Coronary artery (tissue), 2 donors: Measurements from ENCODE around the gene ISX.

ENCODE experiments used
- DNase-seq: peaks from one replicate; pipeline ENCODE4 v3.0.0-alpha.2; 2017; ENCODE audit warnings: low spot score
- H3K27ac ChIP-seq, 2 donors: fragments of 200-600 bp; sonication (generic); one replicate each; pipeline ENCODE4 v1.5.1; 2016 to 2019
- H3K4me3 ChIP-seq: fragments of 200-600 bp; sonication (generic); 2 replicates; pipeline ENCODE4 v1.5.1; 2016; ENCODE audit warnings: mild to moderate bottlenecking, moderate library complexity
- TF ChIP-seq, protein P1 (sequence below): fragments of 200-600 bp; sonication (generic); IDR thresholded peaks from one replicate; pipeline ENCODE4 v1.5.1; 2019; ENCODE audit warnings: antibody characterized with exemption

Gene ISX

DNA sequence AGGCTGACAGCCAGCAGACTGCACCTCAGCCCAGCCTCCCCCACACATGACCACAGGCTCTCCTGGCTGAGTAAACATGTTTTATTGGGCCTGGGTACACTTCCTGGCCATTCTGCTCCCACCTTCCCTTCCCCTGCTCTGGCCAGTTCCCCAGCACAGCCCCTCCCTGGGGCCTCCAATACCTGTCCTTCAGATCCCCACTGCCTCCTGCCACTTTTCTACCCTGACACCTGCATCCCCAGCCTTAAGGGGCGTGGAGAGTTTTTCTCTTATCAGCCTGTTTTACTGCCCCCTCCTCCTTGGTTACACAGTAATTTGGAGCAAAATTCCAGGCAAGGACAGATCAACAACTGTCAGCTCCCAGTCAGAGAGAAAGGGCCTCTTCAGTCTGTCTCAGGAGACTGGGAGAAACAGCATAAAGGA is at the start of gene ISX:
Gene ISX (plus strand): TSS at position 363 of the 423 bp plus-strand sequence. CDS start 930 bp downstream, outside the sequence.
- Histone ChIP-seq H3K4me3 (no peak within 1 kb of the TSS), H3K27ac (no peak within 1 kb of the TSS)
- TF ChIP-seq, protein P1, sequence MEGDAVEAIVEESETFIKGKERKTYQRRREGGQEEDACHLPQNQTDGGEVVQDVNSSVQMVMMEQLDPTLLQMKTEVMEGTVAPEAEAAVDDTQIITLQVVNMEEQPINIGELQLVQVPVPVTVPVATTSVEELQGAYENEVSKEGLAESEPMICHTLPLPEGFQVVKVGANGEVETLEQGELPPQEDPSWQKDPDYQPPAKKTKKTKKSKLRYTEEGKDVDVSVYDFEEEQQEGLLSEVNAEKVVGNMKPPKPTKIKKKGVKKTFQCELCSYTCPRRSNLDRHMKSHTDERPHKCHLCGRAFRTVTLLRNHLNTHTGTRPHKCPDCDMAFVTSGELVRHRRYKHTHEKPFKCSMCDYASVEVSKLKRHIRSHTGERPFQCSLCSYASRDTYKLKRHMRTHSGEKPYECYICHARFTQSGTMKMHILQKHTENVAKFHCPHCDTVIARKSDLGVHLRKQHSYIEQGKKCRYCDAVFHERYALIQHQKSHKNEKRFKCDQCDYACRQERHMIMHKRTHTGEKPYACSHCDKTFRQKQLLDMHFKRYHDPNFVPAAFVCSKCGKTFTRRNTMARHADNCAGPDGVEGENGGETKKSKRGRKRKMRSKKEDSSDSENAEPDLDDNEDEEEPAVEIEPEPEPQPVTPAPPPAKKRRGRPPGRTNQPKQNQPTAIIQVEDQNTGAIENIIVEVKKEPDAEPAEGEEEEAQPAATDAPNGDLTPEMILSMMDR: no peak
- no peak for DNase-seq

DNA sequence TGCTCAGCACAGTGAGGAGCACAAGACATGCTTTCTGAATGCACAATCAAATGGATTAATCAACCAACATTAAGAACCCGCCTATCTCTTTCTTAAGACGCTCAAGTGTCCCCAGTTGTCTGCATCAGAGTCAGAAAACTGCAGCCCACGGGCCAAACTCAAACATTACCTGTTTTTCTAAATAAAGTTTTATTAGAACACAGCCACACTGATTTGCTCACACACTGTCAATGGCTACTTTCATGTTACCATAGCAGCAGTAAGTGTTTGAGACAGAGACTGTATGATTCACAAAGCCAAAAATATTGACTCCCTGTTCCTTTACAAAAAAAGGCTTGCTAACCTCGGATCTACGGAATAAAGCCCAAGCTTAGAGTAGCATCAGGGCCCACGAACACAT is 49.0 kb upstream of the ISX start:
- DNase-seq: no peak
- TF ChIP-seq, protein P1: no peak

DNA sequence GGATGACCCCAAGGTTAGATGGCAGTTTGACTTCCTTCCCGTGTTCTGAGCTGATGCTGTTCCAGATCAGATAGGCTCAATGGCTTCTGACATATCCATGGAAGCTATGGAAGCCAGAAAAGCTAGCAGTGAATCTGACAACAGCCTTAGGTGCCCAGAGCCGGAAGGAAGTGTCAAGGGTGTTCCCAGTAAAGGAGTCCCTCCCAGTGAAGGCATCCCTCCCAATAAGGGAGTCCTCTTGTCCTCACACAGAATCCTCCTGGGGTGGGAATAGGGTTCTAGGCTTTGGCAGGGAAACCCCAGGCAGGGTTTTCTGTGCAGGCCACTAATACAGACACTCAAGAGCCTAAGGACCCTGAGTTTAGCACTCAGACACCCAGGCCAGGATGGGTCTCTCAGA is 47.0 kb upstream of the ISX start:
- DNase-seq: no peak
- TF ChIP-seq, protein P1: no peak
- Histone ChIP-seq H3K27ac (no peak overlapping the region), H3K4me3 (no peak overlapping the region)

More for the DNA sequence above, 49.0 kb upstream of the ISX start:
- H3K4me3 ChIP-seq: no peak overlapping the region
- H3K27ac ChIP-seq: no peak overlapping the region

DNA sequence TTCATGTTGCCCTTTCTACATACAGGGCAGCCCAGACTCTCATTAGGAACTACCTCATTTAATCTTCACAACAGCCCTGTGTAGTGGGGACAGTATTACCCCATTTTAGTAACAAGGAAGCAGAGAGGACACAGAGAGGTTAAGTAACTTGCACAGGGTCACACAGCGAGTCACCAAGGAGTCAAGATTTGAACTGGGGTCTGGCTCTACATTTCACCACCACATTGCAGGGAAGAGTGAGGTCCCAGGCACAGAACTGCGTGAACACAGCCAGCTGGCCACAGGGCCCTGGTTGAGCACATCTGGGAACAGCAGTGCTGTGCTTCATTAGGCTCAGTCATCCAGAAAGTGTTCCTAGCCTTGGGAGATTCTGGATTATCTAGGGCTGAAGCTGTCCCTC is 45.4 kb upstream of the ISX start:
- DNase-seq: no peak
- Histone ChIP-seq H3K4me3 (no peak overlapping the region), H3K27ac (no peak overlapping the region)
- TF ChIP-seq, protein P1: no peak

DNA sequence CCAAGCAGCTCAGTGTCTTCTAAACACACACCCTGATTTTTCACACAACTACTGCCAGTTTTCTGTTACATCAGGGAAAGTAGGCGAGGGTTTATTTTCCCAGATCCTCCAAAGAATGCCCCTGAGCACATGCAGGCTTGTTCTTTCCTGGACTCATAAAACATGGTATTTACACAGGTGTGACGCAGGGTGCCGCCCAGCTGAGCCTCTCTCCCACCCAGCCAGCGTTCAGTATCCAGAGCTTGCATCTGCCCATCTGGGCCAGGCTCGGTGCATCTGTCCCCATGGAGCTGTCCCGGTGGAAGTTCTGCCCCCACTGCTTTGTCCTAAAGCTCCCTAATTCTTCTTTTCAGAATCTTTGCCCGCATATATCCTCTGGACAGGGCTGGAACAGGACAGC is 44.8 kb upstream of the ISX start:
- H3K27ac ChIP-seq: no peak overlapping the region
- H3K4me3 ChIP-seq: no peak overlapping the region
- TF ChIP-seq, protein P1: no peak
- no peak for DNase-seq

DNA sequence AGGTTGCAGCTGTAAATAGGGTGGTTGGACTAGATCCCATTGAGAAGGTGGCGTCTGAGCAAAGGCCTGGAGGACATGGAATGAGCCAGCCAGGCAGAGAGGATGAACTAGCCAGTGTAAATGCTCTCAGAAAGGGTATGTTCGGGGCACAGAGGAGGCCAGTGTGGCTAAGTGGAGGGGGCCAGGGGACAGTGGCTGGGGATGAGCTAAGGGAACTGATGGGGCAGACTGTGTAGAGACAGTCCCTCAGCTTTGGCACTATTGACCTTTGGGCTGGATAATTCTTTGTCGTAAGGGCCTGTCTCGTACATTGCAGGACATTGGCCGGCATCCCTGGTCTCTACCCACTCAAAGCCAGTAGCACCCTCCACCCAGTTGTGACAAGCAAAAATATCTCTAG is 43.7 kb upstream of the ISX start:
- DNase-seq: no peak
- Histone ChIP-seq H3K4me3 (no peak overlapping the region), H3K27ac (no peak overlapping the region)
- TF ChIP-seq, protein P1: no peak

DNA sequence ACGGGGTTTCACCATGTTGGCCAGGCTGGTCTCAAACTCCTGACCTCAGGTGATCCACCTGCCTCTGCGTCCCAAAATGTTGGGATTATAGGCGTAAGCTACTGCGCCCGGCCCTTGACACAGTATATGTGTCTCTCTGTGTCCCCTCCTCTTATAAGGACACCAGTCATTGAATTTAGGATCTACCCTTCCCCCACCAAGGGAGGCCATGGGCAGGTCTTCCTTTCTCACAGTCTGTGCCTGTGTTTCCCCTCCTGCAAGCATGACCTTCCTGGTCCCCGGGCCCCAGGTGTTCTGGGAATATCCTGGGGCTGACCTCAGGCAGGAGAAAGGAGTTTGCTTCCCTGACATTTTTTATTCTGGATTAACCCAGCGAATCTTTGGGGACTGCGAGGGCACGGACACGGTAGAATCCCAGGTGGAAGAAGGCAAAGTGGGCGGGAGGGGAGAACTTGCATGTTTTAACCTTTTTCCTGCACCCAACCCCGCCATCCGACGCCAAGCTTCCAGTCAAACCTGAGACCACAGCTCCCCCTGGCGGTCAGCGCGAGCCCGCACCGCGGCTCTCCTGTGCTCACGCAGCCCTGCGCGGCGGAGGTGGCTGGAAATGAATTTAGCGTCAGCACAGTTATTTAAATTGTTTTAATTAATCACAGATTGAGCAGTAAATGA is 42.1 kb upstream of the ISX start:
- TF ChIP-seq, protein P1: peak; percentile 73
- DNase-seq: no peak
- H3K27ac ChIP-seq: no peak overlapping the region
- H3K4me3 ChIP-seq: no peak overlapping the region
